HG03378 (cell line): ENCODE data around the gene INPP5A.
"Not testable (repeated sequence)": the region's sequence is repeated elsewhere in the genome, so short reads cannot be mapped to it uniquely, and the experiment has no call there.

Experiments used
- ATAC-seq: cut with Tn5 transposase; IDR thresholded peaks from one replicate; pipeline ENCODE4 v1.9.1; 2021; ENCODE audit warnings: mild to moderate bottlenecking, moderate library complexity; ENCODE audit not compliant: unreplicated experiment

Gene INPP5A

DNA sequence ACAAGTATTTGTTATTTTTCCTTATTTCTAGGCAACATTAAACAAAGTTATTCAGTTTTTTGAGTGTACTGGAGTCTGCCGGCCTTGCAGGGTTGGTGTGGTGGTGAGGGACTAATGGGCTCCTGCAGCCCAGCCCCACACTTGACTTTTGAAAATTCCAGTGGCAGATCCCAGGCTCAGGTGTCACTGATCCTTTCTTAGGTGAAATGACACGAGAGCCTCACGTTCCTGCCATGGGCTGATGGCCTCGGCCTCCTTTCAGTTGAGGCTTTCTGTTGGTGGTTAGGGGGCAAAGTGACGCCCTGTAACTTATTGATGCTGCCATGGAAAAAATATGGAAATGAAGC, 130.4 kb downstream of the INPP5A start:
- no peak for ATAC-seq

DNA sequence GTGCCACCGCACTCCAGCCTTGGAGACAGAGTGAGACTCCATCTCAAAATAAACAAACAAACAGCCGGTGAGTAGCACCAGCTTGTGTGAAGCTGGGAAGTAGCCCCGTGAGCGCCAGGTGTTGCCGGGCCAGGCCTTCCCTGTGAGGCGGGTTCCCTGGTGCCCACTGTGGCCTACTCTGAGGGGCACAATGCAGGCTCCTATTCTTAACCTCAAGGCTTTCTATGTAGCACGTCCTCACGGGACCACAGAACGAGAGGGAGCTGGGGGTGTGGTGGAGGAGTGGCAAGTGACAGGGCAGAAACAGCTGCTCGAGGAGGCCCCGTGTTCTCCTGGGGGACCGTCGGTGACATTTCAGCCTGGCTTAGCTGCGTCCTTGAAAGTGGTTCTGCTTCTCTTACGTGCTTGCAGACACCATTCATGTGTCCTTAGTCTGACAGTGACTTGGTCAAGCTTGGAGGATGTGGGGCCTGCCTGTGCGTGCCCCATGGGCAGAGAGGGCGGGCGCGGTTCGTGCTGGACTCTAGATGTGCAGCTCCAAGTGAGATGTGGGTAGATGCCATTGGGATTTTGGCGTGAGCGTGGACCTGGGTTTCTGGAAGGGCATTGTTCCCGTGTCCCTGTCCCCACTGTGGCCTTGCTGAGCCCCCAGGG, 131.7 kb downstream of the INPP5A start:
- no peak for ATAC-seq

DNA sequence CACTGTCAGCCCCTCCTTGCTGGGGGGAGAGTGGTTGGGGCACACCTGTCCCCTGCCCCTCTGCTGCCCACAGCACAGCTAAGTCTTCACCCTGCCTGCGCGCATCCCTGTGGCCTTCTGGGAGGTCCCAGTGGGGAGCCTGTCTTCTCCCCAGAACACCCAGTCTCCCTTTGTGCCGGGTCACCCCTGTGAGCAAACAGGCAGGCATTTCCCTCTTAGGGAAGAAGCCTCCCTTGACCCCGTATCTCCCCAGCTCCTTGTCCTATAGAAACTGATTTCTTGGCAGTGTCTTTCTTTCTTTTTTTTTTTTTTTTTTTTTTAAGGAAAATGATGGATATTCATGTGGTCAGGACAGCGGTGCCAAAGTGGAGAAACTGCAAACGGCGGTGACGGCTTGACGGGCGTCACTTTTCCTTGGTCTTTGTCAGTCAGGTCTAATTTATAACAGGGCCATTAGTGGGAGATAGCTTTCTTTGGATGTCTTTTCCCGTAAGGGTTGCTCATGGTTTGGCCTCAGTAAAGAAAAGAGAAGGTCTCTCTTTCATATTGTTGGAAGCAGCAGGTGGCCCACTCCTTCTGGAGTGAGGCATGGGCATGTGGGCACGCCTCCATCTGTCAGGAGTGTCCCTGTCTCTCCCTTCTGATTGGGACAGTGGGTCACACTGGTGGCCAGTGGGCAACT, 133.1 kb downstream of the INPP5A start:
- no peak for ATAC-seq

DNA sequence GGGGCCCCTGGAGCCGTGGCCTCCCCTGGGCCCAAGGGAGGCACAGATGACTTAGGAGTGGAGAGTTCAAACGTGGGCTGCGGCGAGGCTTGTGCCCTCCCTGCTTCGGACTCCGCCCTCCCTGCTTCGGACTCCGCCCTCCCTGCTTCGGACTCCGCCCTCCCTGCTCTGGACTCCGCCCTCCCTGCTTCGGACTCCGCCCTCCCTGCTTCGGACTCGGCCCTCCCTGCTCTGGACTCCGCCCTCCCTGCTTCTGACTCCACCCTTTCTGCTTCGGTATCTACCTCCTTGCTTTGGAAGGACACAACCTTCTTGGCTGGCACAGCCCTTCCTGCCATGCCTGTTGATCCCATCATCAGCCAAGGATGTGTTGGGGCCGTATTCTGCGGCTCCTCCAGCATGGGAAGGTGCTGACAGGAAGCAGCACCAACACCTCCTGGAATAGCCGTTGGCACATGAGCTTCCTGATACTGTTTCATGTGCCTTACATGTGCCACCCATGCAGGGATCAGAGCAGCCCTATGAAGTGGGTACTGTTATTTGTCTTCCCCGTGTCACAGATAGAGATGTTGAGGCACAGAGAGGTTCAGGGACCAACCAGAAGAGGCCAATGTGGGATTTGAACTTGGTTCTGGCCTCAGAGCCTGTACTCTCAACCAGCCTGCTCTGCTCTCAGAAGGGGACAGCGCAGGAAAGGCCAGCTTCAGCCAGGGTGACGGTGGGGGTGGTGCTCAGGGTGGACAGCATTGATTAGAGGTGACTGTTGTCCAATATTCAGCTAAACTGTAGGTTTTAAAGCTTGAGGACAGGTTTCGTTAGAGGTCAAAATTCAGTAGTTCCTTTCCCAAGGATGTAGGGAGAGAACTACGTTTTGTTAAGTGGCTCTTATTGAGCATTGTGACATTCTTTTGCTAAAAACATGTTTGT, 133.9 kb downstream of the INPP5A start:
- ATAC-seq, result no peak

DNA sequence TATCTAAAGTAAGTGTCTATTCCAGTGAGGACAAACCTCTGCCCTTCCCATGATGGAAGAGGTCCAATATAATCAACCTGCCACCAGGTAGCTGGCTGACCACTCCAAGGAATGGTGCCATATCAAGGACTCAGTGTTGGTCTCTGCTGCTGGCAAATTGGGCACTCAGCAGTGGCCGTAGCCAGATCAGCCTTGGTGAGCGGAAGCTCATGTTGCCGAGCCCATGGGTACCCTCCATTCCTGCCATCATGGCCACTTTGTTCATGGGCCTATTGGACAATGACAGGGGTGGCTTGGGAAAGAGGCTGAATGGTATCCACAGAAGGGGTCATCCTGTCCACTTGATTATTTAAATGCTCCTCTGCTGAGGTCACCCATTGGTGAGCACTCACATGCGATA, 136.2 kb downstream of the INPP5A start:
- not testable (repeated sequence) for ATAC-seq

DNA sequence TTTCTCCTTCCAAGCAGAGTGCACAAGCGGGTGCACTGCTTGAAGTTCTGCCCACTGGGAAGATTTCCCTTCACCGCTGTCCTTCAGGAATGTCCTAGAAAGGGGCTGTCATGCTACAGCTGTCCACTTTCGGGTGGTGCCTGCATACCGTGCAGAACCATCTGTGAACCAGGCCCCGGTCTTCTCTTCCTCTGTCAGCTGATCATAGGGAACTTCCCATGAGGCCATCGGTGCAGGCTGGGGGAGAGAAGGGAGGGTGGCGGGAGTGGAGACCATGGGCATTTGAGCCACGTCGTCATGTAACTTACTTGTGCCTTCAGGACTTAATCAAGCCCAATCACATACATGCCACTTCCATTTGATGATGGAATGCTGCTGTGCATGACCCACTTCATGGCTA, 136.7 kb downstream of the INPP5A start:
- no peak for ATAC-seq

DNA sequence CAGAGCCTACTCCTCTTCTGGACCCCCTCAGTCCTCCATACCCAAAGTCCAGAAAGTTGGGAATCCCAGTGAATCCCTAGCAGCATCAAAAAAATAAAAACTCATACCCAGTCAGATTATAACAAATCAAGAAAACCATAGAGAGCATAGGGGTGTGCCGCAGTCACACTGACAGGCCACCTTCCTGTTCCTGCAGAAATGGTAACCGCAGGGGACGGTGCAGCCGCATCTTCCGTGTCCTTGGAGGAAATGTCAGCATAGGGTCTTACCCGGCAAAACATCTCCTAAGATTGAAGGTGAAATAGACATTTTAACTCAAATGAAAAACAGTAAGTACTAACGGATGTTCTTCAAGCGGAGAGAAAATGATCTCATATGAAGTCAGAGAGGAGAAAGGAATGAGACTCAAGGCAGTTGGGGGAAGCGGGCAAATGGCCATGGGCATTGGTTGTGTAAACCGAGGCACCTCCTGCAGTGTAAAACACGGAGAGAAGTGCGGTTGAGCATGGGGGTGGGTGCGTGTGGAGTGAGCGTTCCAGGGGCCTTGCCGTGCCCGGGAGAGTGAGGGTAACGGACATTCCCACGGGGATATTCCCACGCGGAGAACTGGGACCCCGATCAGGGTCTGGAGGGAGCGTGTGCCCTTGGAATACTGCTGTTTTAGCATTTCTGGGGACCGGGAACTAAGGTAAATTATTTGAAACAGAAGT, 137.6 kb downstream of the INPP5A start:
- no peak for ATAC-seq

DNA sequence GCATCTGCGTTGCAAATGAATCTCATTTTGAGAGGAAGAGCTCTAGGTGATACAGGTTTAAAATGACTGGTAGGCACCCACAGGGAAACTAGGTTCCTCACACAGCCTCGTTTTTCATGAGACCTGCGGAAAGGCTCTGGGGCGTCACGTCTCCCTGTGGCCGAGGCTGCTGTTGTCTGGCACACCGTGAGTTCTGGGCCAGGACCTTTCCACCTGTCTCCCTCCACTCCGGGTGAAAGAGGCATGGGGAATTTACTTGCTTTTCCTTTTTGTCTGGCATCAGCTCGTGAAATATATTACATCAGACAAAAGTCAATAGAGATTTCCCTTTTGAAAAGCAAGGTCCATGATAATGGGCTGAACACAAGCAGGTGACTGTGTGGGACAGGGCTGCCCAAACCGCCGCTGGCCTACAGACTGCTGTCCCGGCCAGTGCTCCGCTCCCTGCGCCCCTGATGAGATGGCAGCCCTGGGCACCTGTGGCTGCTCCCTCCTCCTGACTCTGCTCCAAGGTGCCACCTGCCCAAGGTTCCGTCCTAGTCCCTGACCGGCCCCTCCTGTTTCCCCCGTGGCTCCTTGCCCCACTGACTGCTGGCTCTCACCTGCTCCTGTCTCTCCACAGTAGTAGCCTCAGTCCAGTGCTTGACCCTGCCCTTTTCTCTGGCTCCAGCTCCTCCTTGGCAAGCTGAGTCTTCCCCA, 138.8 kb downstream of the INPP5A start:
- no peak for ATAC-seq

DNA sequence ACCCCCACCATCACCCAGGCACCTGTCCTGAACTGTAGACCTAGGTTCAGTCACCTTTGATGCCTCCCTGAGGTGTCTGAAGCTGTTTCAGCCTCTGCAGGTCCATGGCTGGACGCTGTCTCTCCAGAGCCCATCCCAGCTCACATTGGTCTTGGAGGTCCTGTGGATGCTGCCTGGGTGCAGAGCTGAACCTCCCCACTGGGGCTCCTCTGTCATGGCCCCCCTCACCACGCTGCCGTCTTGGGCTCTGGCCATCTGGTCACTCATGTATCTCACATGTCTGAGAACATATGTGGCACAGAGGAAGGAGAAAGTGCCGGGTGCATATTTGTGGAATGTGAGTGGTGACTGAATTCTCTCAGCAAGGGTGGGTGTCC, 139.5 kb downstream of the INPP5A start:
- no peak for ATAC-seq

DNA sequence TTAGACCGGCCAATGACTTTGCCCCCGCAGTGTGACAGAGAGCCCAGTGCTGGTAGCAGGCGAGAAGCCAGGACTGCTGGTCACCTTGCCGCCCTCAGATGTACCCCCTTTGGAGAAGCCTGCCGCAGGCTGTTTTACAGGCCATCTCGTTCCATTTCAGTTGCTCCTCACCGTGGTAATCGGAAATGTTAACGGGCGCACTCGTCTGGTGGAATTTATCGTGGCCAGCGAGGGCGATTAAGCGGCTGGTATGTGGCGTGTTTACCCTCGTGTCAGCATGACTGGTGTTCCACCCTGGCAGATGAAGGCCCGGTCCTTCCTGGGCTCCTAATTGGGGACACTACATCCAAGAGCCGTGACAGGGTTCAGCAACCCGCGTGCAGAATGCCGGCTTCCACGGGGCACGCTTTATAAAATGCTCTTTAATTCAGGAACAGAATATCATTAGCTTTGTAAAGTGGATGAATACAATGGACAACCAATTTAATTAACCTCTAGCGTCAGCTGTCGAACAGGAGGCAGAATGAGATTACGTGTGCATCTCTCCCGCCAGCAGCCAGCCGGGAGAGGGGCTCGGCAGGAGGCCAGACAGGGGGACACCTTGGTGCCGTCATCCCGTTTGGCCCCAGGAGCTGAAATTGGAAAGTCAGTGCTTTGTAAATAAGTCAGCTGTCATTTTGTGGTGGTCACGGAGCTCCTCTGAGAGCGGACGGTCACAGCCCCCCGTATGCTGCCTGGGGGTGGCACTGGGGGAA, 140.1 kb downstream of the INPP5A start:
- ATAC-seq, result no peak

DNA sequence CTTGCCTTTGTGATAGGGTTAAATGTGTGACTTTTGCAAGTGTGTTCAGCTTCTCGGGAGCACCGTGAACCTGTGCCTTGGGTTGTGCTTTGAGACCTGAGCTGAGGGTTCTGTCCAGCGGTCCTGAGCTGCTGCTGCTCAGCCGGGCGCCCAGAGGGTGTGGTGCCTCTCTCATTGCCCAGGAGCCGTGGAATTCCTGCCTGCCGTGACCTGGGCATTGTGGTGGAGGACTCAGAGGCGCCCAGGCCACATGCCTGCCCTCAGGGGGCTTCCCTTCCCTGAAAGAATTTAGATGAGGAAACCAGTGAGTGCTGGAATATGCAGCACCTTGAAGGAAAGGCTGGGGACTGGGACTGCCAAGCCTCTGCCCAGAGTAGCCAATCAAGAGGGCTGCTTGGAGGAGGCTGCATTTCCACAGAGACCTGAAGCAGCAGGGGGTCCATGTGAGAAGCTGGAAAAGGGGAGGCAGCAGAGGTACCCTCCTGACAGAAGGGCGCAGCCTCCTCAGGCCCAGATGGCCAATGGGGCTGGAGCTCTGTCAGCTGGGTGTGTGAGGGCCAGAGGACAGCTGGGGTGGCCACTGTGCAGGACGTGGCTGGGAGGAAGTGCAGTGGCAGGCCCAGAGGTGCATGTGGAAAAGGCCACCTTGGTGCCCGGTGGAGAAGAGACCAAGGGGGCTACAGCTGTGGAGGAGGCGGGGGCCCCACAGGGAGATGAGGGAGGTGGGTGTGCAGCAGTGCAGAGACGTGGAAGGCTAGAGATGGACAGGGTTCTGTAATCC, 141.0 kb downstream of the INPP5A start:
- ATAC-seq, result no peak

DNA sequence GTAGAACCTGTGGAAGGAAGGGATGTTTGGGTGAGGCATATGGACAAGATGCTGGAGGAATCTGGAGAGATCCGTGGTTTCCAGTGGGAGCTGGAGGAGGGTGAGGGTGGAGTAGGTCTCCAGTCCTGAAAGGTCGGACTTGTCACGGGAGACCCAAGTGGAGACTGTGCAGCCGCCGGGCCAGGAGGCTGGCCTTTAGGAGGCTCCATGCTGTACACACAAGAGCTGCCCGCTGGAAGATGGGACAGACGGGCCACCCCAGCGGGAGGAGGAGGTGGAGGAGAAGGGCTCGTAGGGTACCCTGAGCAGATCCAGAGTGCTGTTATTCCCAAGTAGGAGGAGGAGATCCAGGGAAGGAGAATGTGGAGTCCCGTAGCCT, 141.6 kb downstream of the INPP5A start:
- ATAC-seq, result no peak

DNA sequence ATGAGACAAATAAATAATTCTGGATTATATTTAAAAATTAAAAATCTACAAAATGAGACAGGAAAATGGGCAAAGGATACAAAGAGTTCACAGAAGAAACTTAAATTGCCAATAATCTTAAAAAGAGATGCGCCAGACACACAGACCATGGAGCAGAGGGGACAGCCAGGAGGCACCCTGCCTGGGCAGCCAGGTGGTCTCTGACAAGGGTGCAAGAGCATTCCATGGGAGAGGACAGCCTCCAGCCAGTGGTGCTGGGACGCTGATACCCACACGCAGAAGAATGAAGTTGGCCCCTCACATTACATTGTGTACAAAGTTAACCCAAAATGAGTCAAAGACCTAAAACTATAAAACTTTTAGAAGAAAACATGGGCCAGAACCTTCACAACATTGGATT, 142.1 kb downstream of the INPP5A start:
- ATAC-seq, result no peak

DNA sequence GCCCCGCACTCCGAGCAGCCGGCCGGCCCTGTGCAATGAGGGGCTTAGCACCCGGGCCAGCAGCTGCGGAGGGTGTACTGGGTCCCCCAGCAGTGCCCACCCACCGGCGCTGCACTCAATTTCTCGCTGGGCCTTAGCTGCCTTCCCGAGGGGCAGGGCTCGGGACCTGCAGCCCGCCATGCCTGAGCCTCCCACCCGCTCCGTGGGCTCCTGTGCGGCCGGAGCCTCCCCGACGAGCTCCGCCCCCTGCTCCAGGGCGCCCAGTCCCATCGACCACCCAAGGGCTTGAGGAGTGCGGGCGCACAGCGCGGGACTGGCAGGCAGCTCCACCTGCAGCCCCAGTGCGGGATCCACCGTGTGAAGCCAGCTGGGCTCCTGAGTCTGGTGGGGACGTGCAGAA, 143.2 kb downstream of the INPP5A start:
- ATAC-seq, result not testable (repeated sequence)

DNA sequence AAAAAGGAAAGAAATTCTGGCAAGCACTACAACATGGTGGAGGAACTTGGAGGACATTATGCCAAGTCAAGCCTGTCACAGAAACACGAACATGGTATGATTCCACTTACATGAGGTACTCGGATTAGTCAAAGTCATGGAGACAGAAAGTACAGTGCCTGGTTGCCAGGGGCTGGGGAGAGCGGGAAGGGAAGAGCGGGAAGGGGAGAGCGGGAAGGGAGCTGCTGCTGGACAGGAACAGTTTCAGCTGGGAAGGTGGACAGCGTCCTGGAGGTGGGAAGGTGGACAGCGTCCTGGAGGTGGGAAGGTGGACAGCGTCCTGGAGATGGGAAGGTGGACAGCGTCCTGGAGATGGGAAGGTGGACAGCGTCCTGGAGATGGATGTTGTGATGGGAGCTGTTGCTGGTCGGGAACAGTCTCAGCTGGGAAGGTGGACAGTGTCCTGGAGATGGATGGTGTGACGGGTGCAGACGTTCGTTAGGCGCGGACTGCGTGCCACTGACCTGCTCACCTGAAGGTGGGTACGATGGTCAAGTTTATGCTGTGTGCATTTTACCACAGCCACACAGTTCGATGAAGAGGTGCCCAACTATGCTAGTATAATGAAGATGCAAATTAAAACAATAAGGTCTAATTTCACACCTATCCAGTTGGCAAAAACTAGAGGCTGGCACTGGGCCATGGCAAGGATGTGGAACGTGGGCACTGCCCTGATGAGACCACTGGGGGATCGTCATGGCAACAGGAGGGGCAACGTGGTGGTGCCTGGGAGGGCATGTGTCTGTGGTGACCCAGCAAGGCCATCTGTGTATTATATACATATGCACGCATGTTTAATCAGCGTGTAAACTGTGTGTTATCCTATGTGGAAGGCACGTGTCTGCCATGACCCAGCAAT, 144.5 kb downstream of the INPP5A start:
- ATAC-seq, result no peak

DNA sequence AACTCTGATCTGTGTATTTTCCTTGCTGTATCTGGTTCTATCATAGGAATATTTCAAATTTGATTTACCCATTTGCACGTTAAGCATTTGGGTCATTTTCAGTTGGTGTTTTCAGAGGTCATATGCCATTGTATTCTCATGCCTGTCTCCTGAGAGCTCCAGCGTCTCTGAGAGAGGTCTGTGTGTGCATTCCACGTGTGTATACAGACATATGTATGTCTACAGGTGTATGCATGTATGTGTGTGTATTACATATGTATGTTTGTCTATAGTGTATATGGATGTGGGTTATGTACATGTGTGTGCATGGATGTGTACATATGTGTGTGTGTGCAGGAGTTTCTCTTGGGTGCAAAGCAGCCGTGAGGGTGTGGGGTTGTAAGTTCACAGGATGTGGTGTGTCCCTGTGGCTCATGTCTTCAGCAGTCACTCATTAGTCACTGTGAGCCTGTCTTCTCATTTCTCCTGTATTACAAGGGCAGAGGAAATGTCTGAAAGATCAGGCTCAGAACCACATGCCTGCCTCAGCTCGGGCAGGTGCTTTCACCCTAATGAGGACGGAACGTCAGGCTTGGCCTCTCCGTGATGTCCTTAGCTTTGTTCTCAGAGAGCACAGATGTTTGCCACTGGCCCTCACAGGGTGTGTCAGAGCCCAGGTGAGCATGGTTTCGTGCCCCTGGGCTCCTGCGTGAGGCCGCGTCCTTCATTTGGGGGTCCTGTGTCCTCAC, 146.7 kb downstream of the INPP5A start:
- peak; percentile 79 for ATAC-seq

DNA sequence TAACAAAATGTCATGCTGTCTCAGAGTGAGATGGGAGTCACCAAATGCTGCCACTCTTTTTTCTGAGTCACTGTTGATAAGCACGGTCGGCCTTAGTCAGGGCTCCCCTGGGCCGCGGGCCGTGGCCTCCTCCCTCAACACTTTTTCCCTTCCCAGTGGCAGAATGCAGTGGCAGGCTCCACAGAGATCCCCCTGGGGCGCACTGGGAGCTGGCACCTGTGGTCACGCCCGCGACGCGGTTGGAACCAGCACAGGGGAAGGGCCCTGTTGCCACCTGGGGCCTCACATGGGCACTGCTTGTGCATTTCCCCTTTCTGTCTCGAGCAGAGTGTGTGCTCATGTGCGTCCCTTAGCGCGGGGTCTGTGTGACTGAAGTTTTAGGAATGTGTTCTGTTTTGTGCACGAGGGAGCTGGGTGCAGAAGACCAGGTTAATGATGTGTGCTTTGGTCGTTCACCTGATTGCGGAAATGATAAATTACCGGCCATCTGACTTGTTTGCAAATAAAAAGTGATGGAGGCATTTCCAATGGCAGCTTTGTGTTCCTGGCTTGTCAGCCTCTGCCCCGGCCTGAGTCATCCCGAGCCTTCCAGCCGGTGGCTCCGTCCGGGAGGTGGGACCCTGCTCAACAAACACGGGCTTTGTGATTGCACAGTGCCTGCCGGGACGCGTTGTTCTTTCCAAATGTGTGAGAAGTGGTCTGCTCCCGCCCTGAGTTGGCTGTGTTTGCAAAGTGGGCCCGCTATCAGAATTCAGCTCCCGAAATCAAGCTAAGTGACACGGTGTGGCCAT, 147.7 kb downstream of the INPP5A start:
- no peak for ATAC-seq
